Gastrocnemius medialis (tissue), 4 donors: ENCODE measurements around the gene CAVIN2. TPM values are rescaled to one million over a fixed set of nuclear protein-coding genes. Genes with fewer than 3 reads are reported as not detected.

Experiments
- ATAC-seq, 2 donors: fragments of 150-250 bp; one replicate each; pipeline ENCODE4 v1.9.1; 2016
- DNase-seq, 2 donors: peaks; one replicate each; pipeline ENCODE4 v3.0.0-alpha.2; 2019
- H3K27ac ChIP-seq, 4 donors: fragments of 200-600 bp; sonication (generic); 1 replicate in 1 of 4; 2 replicates in 3 of 4; pipeline ENCODE4 v1.5.1; 2016 to 2018; ENCODE audit warnings: mild to moderate bottlenecking in 2 of 4, moderate library complexity in 1 of 4
- H3K27me3 ChIP-seq, 3 donors: fragments of 200-600 bp; sonication (generic) in 2 of 3; 1 replicate in 1 of 3; 2 replicates in 2 of 3; pipeline versions ENCODE4 v1.5.1 to v1.6.0; 2016 to 2019; ENCODE audit warnings: mild to moderate bottlenecking in 1 of 3, moderate library complexity in 1 of 3
- H3K36me3 ChIP-seq, 2 donors: fragments of 200-600 bp; sonication (generic) in 1 of 2; one replicate each; pipeline ENCODE4 v1.5.1; 2017 to 2018
- H3K4me1 ChIP-seq, 2 donors: fragments of 200-600 bp; sonication (generic) in 1 of 2; one replicate each; pipeline ENCODE4 v1.5.1; 2016 to 2017; ENCODE audit warnings: mild to moderate bottlenecking in 2 of 2
- H3K4me3 ChIP-seq, 4 donors: fragments of 200-600 bp; sonication (generic) in 3 of 4; 1 replicate in 1 of 4; 2 replicates in 3 of 4; pipeline ENCODE4 v1.5.1; 2016 to 2019; ENCODE audit warnings: mild to moderate bottlenecking in 2 of 4
- H3K9me3 ChIP-seq, 3 donors: fragments of 200-600 bp; sonication (generic) in 2 of 3; 1 replicate in 1 of 3; 2 replicates in 2 of 3; pipeline ENCODE4 v1.5.1; 2016 to 2019
- CTCF ChIP-seq, 5 experiments: fragments of 450-650 bp in 3 of 5; fragments of 200-600 bp in 2 of 5; sonication (generic) in 2 of 5; IDR thresholded peaks in 4 of 5; conservative IDR thresholded peaks in 1 of 5; 1 replicate in 4 of 5; 2 replicates in 1 of 5; pipeline ENCODE4 v1.5.1; 2016 to 2019; ENCODE audit warnings: antibody characterized with exemption in 5 of 5, mild to moderate bottlenecking in 3 of 5, moderate library complexity in 3 of 5
- POLR2A ChIP-seq, 2 donors: fragments of 450-650 bp; IDR thresholded peaks; one replicate each; pipeline ENCODE4 v1.6.1; 2017; ENCODE audit warnings: antibody characterized with exemption in 2 of 2, mild to moderate bottlenecking in 2 of 2, moderate library complexity in 2 of 2
- in situ Hi-C, 4 donors: fragments of 200-750 bp; cut with MboI; loops; one replicate each; pipeline versions ENCODE4 v1.15.0 to v1.8.0; 2017; ENCODE audit warnings: low sequenced_read_pairs in 4 of 4
- intact Hi-C: fragments of 100-400 bp; cut with DNase I; formaldehyde crosslinking; loops from one replicate; pipeline ENCODE4 v1.15.1; 2023; ENCODE audit warnings: low total_unique reads
- total RNA-seq, 4 donors: library from RNA; depleted of rRNA; stranded (reverse); fragments of >200 nt; gene quantifications; one replicate each; pipeline versions ENCODE4 v1.1.0 to v1.2.3, GENCODE V29; 2016

CAVIN2 gene
- total RNA-seq, 4 donors from 2014 or later, result 15.1 to 35.4 (median 31.1) TPM

- TF ChIP-seq CTCF (IDR thresholded peaks at IDR 0.05 in 4 of 5, conservative IDR thresholded peaks at IDR 0.05 in 1 of 5) (no peak), POLR2A (IDR thresholded peaks at IDR 0.05) (no peak)
- ATAC-seq, result no peak
- no peak overlapping the region for H3K27ac ChIP-seq
Observed at GRCh38 chr2:191875859-191876258, 29.0 kb upstream of the CAVIN2 start.

GRCh38 chr2:191870744-191871143 lies 23.9 kb upstream of the CAVIN2 start:
- no peaks in the 10 kb centered on the region for H3K9me3 ChIP-seq

More at GRCh38 chr2:191875859-191876258, 29.0 kb upstream of the CAVIN2 start:
- Histone ChIP-seq H3K36me3 (no peaks in the 10 kb centered on the region), H3K27me3 (no peaks in the 10 kb centered on the region), H3K4me1 (no peaks in the 10 kb centered on the region), H3K9me3 (no peaks in the 10 kb centered on the region), H3K4me3 (no peak overlapping the region)
- in situ Hi-C loops (no loop called here), intact Hi-C loops (no loop called here)
- DNase-seq, result no peak

GRCh38 chr2:191869781-191870180 lies 22.9 kb upstream of the CAVIN2 start:
- DNase-seq (no peak), ATAC-seq (no peak)
- H3K36me3 ChIP-seq, result no peaks in the 10 kb centered on the region
- H3K9me3 ChIP-seq, result no peaks in the 10 kb centered on the region
- in situ Hi-C loops (no loop called here), intact Hi-C loops (no loop called here)
- peak overlapping the region in 3 of 4 donors; percentile 4 to 12 (median 5) for H3K27ac ChIP-seq
- H3K4me3 ChIP-seq, result no peak overlapping the region
- no peaks in the 10 kb centered on the region for H3K27me3 ChIP-seq
- no peak for TF ChIP-seq POLR2A (IDR thresholded peaks at IDR 0.05)
- TF ChIP-seq CTCF (IDR thresholded peaks at IDR 0.05 in 4 of 5, conservative IDR thresholded peaks at IDR 0.05 in 1 of 5), result no peak
- H3K4me1 ChIP-seq, result peaks cover 0 to 24% of the 10 kb centered on the region in 2 donors

More at GRCh38 chr2:191870744-191871143, 23.9 kb upstream of the CAVIN2 start:
- peak overlapping the region in 1 of 4 donors; percentile 12 for H3K27ac ChIP-seq
- H3K27me3 ChIP-seq, result no peaks in the 10 kb centered on the region
- TF ChIP-seq POLR2A (IDR thresholded peaks at IDR 0.05) (no peak), CTCF (IDR thresholded peaks at IDR 0.05 in 4 of 5, conservative IDR thresholded peaks at IDR 0.05 in 1 of 5) (no peak)
- H3K36me3 ChIP-seq, result no peaks in the 10 kb centered on the region
- DNase-seq (no peak), ATAC-seq (no peak)
- in situ Hi-C loops (no loop called here), intact Hi-C loops (no loop called here)
- H3K4me3 ChIP-seq, result no peak overlapping the region
- H3K4me1 ChIP-seq, result peaks cover 0 to 18% of the 10 kb centered on the region in 2 donors

GRCh38 chr2:191869178-191869577 lies 22.3 kb upstream of the CAVIN2 start:
- intact Hi-C loops, result no loop called here
- no peak for TF ChIP-seq POLR2A (IDR thresholded peaks at IDR 0.05)
- TF ChIP-seq CTCF (IDR thresholded peaks at IDR 0.05 in 4 of 5, conservative IDR thresholded peaks at IDR 0.05 in 1 of 5), result peak in 1 of 5 experiments; percentile 16
- in situ Hi-C loops, result no loop called here
- ATAC-seq (no peak), DNase-seq (no peak)
- Histone ChIP-seq H3K4me1 (peaks cover 0 to 28% of the 10 kb centered on the region in 2 donors), H3K36me3 (no peaks in the 10 kb centered on the region), H3K27me3 (no peaks in the 10 kb centered on the region), H3K4me3 (no peak overlapping the region), H3K27ac (peak overlapping the region in 3 of 4 donors; percentile 4 to 15 (median 5)), H3K9me3 (no peaks in the 10 kb centered on the region)

- Histone ChIP-seq H3K27me3 (no peaks in the 10 kb centered on the region), H3K4me3 (no peak overlapping the region), H3K27ac (peak overlapping the region; percentile 2 to 65 (median 60)), H3K9me3 (no peaks in the 10 kb centered on the region), H3K36me3 (no peaks in the 10 kb centered on the region), H3K4me1 (peaks cover 0 to 28% of the 10 kb centered on the region in 2 donors)
- in situ Hi-C loops, result no loop called here
- intact Hi-C loops, result no loop called here
- ATAC-seq (no peak), DNase-seq (no peak)
- TF ChIP-seq CTCF (IDR thresholded peaks at IDR 0.05 in 4 of 5, conservative IDR thresholded peaks at IDR 0.05 in 1 of 5) (no peak), POLR2A (IDR thresholded peaks at IDR 0.05) (no peak)
Observed at GRCh38 chr2:191867507-191867847, 20.6 kb upstream of the CAVIN2 start.
